Activated CD4-positive, alpha-beta T cell treated with anti-CD3 and anti-CD28 coated beads, Interleukin-2, amount 50 U/mL, for 16 hours (primary cell): Measurements from ENCODE around the gene PTPRM.

Experiments
- DNase-seq: peaks from one replicate; pipeline ENCODE4 v3.0.0-alpha.2; 2020

The PTPRM gene

GRCh38 chr18:8073167-8073566, 506.1 kb downstream of the PTPRM start:
- DNase-seq, result no peak

- no peak for DNase-seq
These were observed 513.0 kb downstream of the PTPRM start for GRCh38 chr18:8080092-8080491.

- DNase-seq, result no peak
These were observed 514.2 kb downstream of the PTPRM start for GRCh38 chr18:8081267-8081666.

GRCh38 chr18:8081872-8082553, 514.9 kb downstream of the PTPRM start:
- DNase-seq, result no peak

- no peak for DNase-seq
These were observed 517.0 kb downstream of the PTPRM start for GRCh38 chr18:8084160-8084559.

GRCh38 chr18:8088626-8089025, 521.5 kb downstream of the PTPRM start:
- no peak for DNase-seq

DNA sequence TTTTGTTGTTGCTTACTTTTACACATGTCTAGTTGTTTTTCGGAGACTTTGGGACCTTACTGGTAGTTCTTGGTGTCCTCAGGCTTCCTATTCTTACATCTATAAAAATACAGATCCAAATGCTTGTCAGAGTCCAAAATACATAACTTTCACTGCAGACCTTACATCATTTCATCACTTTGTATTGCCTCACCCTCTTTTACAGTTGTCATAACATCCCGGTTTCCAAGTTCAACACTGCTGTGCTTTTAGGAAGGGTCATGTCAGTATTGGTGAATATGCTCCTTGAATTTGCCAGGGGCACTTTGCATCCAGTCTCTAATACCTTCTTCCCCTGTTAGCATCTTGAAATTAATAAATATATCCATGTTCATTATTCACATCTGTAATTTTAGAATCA, 523.9 kb downstream of the PTPRM start:
- no peak for DNase-seq

DNA sequence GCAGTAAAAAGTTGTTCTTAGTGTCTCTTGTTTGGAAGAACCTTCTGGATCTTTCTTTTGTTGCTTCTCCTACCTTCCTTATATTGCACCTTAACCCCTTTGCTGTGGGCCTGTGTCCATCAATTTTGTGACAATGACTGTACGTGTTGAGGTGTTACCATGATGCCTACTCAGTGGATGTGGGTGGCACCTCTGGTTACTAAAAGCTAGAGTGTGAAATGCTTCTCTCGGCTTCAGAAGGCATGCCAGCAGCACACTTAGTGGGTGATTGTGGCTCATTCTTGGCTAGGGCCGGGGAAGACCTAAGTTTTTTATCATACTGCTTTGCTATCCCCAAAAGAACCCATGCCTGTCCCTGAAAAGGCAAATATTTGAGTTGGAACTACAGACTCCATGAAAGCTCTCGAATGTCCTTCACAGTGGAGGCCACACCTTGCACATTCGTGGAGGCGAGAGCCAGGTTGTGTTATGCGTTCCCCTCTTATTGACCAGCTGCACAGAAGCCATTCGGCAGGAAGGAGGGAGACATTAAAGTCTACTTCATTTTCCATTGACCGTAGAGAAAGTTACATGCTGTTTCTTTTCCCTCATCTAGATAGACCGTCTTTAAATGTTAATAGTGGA, 528.9 kb downstream of the PTPRM start:
- no peak for DNase-seq

DNA sequence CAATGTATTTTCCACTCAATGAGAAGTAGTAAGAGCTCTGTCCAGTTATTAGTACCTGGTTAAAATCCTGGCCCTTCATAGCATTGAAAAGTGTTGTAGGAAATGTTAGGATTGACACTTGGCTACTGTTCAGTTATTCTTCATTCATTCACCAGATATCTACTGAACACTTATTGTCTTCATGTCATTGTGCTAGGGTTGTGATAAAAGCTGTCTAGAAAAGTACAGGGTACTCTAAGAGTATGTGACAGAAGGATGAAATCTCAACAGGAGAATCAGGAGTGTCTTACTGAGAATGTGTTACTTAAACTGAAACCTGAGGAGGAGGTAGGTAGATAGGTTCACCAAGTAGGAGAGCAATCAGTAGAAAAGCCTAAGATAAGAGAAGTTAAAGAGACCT, 530.3 kb downstream of the PTPRM start:
- DNase-seq, result no peak

DNA sequence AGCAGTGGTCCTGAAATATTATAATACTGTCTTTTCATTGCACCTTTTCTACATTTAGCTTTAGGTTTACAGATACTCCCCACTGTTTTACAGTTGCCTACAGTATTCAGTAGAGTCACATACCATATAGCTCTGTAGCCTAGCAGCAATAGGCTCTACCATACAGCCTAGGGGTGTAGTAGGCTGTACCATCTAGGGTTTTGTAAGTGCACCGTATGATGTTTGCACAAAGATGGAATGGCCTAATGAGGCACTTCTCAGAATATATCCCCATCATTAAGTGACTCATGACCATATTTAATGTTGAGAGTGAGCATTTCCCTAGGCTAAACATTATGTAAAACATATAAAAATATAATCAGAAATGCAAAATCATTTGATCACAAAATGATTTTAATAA, 530.8 kb downstream of the PTPRM start:
- DNase-seq, result no peak

- DNase-seq, result no peak
These were observed 539.5 kb downstream of the PTPRM start for GRCh38 chr18:8106603-8107002.

DNA sequence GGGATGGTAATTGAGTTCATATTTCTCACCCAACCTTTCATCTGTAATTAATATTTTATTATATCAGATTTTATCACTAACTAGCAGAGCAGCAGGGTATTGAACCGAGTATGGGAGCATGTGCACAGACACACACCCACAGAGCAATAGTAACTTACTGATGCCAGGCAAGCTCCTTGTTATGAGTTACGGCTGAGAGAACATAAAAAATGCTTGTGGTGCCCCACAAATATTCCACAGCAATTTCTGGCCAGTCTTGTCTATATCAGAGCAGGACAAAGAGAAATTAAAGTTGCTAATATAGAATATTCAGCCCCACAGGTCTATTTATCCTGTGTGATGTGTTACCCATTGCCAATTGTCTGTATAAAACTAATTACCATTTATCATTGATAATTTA, 540.3 kb downstream of the PTPRM start:
- DNase-seq, result no peak

DNA sequence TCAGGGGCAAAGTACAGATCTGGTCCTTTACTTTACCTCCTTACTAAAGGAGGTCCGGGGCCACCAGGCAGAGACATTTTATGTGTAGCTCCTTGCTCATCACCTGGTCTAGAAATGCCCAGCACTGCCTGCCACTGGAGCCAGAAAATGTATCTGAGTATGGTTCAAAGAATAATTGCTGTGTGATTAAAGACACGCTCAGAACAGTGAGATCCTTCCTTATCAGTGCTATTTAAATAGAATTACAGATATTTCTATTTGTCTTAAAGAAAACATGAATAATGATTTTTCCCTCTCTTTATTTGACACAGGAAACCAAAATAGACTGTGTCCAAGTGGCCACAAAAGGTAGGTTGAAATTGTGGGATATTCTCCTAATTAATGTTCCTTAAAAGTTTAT, 547.4 kb downstream of the PTPRM start:
- no peak for DNase-seq

DNA sequence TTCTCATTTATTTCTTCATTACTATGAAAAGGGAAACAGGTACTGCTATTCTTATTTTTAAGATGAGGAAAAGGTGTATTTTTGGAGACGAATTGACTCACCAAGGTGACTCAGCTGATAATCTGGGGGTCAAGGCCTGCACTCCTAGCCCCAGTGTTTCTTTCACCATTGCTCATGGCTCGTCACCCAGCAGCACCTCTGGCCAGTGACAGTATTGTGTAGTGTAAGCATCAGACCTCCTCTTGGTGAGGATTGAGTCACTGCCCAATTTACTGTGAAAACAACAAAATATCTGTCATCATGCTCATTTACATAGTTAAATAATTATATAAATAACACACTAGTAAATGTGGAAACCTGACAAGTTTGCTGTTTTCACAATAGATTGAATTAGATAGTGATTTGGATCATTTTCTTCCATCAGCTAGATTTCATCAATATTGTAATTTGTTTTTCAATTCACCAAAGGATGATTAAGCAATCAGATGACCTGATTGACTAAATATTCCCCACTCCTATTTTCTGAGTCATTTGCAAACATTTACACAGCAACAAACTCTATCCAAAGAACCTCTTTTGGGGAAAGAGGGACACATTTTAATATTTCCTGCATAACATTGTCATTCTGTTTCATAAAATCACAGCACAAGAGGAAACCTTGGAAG, 549.4 kb downstream of the PTPRM start:
- no peak for DNase-seq

DNA sequence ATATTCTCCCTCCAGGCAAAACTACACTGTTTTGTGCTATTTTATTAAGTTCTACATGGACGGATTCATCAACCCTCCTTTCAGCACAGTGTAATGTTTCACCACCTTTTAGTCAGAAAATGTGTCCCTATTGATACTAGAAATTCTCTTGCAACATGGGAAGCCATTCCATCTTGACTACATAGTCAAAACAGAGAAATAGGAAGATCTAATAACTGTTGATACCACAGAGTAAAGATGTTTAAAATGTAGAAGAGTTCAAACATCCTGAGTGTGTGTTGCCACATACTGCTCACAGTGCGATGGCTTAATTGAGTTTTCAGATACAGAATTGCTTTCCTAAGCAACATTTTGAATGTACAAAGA, 549.9 kb downstream of the PTPRM start:
- DNase-seq, result no peak

DNA sequence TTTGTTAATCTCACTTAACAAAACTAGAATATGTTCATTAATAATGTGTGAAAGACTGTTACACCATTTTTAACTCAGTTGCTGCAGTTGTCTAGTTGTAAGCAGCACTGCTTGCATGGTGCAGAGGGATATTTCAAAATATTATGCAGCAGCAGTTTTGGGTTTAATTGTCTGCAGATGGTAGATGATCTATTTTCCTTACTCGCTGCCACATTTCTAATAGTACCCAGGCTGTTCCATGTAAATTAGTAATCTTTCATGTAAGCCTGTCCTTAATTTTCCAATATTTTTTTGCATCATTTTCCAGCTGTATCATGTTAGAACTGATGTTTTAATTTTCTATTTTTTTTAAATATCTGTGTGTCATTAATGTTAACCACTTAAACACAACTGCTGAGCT, 554.0 kb downstream of the PTPRM start:
- no peak for DNase-seq

- DNase-seq, result no peak
These were observed 554.9 kb downstream of the PTPRM start for GRCh38 chr18:8121942-8122480.

DNA sequence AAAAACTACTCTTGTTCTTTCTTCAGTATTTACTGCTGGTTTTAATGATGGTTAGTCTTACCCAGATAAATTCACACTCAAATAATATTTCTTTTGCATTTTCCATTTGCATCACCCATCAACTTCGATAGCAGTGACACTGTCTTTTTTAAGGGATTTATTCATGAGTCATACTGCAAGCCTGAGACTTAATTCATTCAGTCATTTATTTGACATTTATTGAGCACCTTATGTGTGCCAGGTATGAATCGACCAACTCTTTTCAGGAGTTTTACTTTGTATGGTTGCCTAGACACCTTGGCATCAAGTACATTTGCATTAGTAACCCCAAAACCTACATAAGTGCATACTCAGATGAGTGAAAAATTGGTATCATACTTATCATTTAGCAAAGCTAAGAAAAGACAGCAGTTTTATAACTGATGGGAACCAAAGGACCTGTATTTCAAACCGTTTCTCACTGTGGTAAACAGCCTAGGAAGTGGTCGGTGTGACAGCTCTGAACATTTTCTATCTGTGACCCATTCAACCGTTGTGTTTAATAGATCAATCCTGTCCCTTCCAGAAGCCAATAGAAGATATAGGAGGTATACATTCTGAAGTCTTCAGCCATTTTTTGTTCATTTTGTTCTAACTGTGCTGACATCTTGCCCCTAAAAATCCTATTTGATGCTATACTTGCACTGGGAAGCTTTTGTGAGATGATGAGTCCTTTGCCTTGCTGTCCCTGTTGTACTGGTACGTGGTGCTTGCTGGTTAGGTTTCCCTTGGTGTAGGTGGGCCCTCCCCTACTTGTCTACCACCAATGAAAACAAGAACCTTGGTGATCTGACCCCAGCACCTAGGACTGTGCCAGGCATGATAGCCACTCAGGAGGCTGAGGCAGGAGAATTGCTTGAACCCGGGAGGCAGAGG, 557.4 kb downstream of the PTPRM start:
- no peak for DNase-seq

- no peak for DNase-seq
These were observed 563.0 kb downstream of the PTPRM start for GRCh38 chr18:8130096-8130495.

GRCh38 chr18:8133032-8133431, 565.9 kb downstream of the PTPRM start:
- no peak for DNase-seq

DNA sequence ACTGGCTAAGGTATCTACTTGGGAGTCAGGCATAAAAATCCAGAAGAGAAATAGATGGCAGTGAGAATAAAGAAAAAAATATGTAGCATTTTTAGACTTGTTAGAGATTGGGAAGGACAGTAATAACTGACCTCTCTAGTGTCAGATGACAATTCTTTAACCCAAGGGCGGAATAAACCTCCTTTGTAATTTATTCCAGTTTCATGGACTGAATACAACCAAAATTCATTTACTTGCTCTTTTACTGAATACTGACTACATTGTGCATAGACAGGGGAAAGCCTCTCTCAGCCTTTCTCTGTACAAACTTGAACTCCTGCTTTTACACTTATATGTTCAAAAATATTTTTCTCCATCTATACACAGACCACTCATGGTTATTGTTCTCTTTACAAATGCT, 566.8 kb downstream of the PTPRM start:
- DNase-seq, result no peak

GRCh38 chr18:8139127-8139527, 572.0 kb downstream of the PTPRM start:
- no peak for DNase-seq

GRCh38 chr18:8139891-8140406, 572.8 kb downstream of the PTPRM start:
- no peak for DNase-seq
